ENCODE results near the gene MRPS11.

DNA sequence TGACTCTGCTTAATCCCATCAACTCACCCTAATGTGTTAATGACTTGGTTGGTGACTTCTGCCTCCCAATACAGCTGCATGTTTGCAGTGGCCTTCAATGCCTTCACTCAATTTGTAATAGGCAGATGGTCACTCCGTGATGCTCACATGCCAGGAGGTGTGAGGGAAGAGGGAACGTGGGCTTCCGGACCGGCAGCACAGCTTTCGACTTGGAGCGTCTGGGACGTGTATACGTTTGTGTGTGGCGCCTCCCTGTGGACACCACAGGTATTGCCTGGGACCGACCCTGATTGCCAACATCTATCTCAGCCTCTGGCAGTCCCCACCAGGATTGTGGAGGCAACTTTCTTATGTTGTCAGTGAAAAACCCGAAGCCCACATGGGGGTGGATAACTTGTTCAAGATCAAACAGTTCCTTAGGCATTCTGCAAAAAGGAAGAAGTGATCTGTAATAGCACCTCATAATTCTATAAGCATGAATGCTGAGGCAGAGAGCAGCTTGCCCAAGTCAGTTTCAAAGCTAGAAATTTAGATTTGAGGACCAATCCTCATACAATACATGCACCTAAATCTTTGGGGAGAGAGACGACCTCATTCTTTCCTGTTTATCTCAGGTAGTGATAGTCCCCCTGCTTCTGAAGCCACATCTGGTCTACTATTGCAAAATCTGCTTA is 17.2 kb upstream of the MRPS11 start:
- TF ChIP-seq EP300 (IDR thresholded peaks at IDR 0.05; ENCODE audit: borderline replicate concordance in 1 of 2, low read depth in 2 of 2, low read length in 2 of 2) (no peak), BCL11A (IDR thresholded peaks at IDR 0.05; ENCODE audit: low read depth in 2 of 2, low read length in 2 of 2) (no peak), JUN (IDR thresholded peaks at IDR 0.05; ENCODE audit: low read depth, low read length) (no peak), RFX5 (IDR thresholded peaks at IDR 0.05; ENCODE audit: borderline replicate concordance, low read depth, low read length) (no peak), BRCA1 (IDR thresholded peaks at IDR 0.05; ENCODE audit: low read depth, low read length) (no peak), POLR2A (IDR thresholded peaks at IDR 0.05; ENCODE audit: control extremely low read depth in 1 of 2, low read depth in 2 of 2, low read length in 2 of 2) (no peak), HDAC2 (IDR thresholded peaks at IDR 0.05; ENCODE audit: borderline replicate concordance in 1 of 2, low read depth in 2 of 2, low read length in 2 of 2) (no peak)
- TF ChIP-seq, protein P1, sequence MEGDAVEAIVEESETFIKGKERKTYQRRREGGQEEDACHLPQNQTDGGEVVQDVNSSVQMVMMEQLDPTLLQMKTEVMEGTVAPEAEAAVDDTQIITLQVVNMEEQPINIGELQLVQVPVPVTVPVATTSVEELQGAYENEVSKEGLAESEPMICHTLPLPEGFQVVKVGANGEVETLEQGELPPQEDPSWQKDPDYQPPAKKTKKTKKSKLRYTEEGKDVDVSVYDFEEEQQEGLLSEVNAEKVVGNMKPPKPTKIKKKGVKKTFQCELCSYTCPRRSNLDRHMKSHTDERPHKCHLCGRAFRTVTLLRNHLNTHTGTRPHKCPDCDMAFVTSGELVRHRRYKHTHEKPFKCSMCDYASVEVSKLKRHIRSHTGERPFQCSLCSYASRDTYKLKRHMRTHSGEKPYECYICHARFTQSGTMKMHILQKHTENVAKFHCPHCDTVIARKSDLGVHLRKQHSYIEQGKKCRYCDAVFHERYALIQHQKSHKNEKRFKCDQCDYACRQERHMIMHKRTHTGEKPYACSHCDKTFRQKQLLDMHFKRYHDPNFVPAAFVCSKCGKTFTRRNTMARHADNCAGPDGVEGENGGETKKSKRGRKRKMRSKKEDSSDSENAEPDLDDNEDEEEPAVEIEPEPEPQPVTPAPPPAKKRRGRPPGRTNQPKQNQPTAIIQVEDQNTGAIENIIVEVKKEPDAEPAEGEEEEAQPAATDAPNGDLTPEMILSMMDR (IDR thresholded peaks at IDR 0.05; ENCODE audit: control extremely low read depth in 1 of 3, insufficient read depth in 1 of 3, low read depth in 1 of 3, low read length in 3 of 3), result peak; percentile 92 to 98 (median 96)

Measured in H1 (cell line).